Cardiac fibroblast (primary cell): Measurements from ENCODE around the gene JUP.
A peak's percentile ranks its signal among the peaks of the same experiment; 100 is the strongest.

Experiments used
- DNase-seq, 2 donors: peaks; one replicate each; pipeline versions ENCODE4 v3.0.0 to v3.0.0-alpha.2; 2010; ENCODE audit warnings: low read depth in 2 of 2
- H3K4me3 ChIP-seq, 2 donors: replicated peaks in 1 of 2; 1 replicate in 1 of 2; 2 replicates in 1 of 2; pipeline ENCODE4 v1.5.1; 2011; ENCODE audit warnings: low read depth in 2 of 2, low read length in 2 of 2, mild to moderate bottlenecking in 2 of 2, moderate library complexity in 1 of 2
- CTCF ChIP-seq: IDR thresholded peaks from one replicate; pipeline ENCODE4 v1.5.1; 2011; ENCODE audit warnings: low read depth, mild to moderate bottlenecking, low read length, inconsistent platforms

JUP gene

DNA sequence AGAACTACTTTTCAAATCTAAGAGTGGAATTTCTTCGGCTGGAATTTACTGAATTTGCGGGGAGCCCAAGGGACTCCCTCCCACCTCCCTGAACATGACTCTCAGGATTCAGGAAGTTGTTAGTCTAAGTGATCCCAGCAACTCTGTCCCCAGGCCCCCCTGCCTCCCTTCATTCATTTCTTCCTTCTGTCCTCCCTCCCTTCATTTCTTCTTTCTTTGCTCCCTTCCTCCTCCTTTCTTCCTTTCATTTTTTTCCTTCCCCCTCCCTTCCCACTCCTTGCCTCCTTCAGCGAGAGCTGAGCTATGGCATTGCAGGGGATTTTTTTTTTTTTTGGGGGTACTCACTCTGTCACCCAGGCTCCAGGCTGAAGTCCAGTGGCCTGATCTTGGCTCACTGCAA, 10.9 kb upstream of the JUP start:
- no peak for DNase-seq
- no peak for TF ChIP-seq CTCF
- H3K4me3 ChIP-seq = no peak overlapping the region

DNA sequence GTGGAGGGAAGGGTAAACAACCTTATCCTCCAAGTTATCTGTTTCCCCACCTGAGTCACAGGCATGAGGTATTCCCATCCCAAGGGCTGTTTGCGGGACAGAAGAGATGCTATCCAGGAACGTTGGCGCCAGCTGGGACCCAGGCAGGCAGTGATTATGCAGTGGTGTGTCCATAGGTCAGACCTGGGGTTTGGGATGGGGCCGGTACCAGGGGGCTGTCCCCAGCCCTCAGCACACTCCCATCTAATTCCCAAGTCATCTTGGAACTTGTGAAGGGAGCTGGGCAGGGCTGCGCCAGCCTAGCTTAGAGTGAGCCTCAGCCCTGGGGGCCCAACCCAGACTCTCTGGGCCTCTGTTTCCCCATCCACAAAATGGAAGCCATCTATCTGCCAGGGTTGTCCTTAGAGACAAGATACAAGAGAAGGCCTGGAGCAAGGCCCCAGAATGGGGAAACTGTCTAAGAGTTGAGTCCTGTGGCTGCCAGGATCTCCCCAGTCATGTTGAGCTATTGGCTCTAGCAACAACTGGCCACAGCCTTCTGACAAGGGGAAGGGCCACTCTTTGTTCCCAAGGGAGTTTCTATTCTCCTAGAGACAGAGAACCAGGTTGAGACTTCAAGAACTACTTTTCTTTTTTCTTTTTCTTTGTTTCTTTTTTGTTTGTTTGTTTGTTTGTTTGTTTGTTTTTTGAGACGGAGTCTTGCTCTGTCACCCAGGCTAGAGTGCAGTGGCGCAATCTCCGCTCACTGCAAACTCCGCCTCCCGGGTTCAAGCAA, 9.8 kb upstream of the JUP start:
- no peak overlapping the region for H3K4me3 ChIP-seq
- no peak for TF ChIP-seq CTCF
- DNase-seq = no peak

- H3K4me3 ChIP-seq = no peak overlapping the region
- DNase-seq = no peak
- TF ChIP-seq CTCF = no peak
Measured at GRCh38 chr17:41794540-41794975, 8.0 kb upstream of the JUP start.

- no peak for TF ChIP-seq CTCF
- no peak overlapping the region for H3K4me3 ChIP-seq
- DNase-seq = peak in 1 of 2 donors; percentile 70
Measured at GRCh38 chr17:41793784-41794539, 7.5 kb upstream of the JUP start.

GRCh38 chr17:41792845-41793783, 6.6 kb upstream of the JUP start:
- peak; percentile 49 to 90 for DNase-seq
- H3K4me3 ChIP-seq = peak overlapping the region in 1 of 2 donors; percentile 13
- no peak for TF ChIP-seq CTCF

DNA sequence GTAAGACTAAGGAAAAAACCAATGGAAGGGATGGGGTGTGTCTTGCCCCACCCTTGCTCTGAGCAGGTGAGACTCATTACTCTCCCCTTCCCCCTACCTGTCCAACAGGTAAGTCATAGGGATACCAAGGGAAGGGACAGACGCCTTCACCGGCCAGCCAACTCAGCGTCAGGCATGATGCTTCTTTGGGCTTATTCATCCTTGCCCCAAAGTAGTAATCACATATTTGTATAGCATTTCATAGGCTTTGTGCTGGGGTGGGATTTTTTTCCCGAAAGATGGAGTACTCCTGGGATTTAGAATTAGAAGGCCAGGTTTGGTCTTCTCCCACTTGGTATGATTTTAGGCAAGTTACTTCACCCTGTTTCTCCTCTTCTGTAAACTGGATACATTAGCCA, 509 bp upstream of the JUP start:
- no peak overlapping the region for H3K4me3 ChIP-seq
- TF ChIP-seq CTCF = no peak
- DNase-seq = no peak
